Measurements from ENCODE around the gene TBX4. TPM values are rescaled to one million over a fixed set of nuclear protein-coding genes. Genes with fewer than 3 reads are reported as not detected.

The TBX4 gene
- polyA plus RNA-seq, 3 donors, result not detected

DNA sequence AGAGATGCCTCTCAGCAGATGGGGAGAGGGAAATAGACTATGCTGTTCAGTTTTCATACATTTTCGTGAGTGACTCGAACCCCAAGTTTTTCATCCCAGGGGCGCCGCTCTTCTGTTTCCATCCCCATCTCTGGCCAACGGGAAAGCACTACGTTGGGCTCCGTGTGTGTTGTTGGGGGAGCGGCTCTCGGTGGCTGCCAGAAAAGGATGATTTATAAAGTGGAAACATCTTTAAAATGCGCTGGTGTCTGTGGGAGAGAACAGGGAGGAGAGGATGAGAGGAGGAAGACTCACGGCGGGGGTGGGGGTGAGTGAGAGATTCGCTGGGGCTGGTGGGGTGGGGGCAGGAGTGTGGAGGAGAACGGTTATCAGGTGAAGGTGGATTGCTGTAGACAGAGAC lies 5.8 kb downstream of the TBX4 start:
- peaks cover 3 to 15% of the 10 kb centered on the region in 2 donors for H3K36me3 Mint-ChIP-seq
- TF ChIP-seq, protein P1, sequence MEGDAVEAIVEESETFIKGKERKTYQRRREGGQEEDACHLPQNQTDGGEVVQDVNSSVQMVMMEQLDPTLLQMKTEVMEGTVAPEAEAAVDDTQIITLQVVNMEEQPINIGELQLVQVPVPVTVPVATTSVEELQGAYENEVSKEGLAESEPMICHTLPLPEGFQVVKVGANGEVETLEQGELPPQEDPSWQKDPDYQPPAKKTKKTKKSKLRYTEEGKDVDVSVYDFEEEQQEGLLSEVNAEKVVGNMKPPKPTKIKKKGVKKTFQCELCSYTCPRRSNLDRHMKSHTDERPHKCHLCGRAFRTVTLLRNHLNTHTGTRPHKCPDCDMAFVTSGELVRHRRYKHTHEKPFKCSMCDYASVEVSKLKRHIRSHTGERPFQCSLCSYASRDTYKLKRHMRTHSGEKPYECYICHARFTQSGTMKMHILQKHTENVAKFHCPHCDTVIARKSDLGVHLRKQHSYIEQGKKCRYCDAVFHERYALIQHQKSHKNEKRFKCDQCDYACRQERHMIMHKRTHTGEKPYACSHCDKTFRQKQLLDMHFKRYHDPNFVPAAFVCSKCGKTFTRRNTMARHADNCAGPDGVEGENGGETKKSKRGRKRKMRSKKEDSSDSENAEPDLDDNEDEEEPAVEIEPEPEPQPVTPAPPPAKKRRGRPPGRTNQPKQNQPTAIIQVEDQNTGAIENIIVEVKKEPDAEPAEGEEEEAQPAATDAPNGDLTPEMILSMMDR (IDR thresholded peaks at IDR 0.05), result no peak
- Histone ChIP-seq H3K9me3 (replicated peaks in 1 of 2; ENCODE audit: control insufficient read depth in 1 of 2, insufficient read depth in 1 of 2, low read length in 2 of 2) (peaks cover 6 to 49% of the 10 kb centered on the region in 2 donors), H3K4me3 (replicated peaks in 1 of 3; ENCODE audit: low read depth in 2 of 3, low read length in 3 of 3) (no peak overlapping the region), H4K20me1 (ENCODE audit: insufficient read depth, low read length) (no peaks in the 10 kb centered on the region), H3K4me1 (ENCODE audit: control insufficient read depth in 1 of 2, insufficient read depth in 2 of 2, low read length in 2 of 2) (peaks cover 0 to 8% of the 10 kb centered on the region in 2 donors), H2AFZ (ENCODE audit: insufficient read depth, low read depth, low read length, poor library complexity, severe bottlenecking) (no peak overlapping the region), H3K27me3 (ENCODE audit: control insufficient read depth in 2 of 2, insufficient read depth in 2 of 2, low read length in 2 of 2) (peaks cover 86 to 99% of the 10 kb centered on the region in 2 donors), H3K79me2 (ENCODE audit: insufficient read depth, low read length) (no peaks in the 10 kb centered on the region), H3K4me2 (replicated peaks; ENCODE audit: extremely low read depth, low read length, poor library complexity, severe bottlenecking) (no peak overlapping the region), H3K9ac (ENCODE audit: insufficient read depth, low read length, poor library complexity, severe bottlenecking) (no peak overlapping the region), H3K27ac (ENCODE audit: low read depth in 1 of 2, low read length in 2 of 2) (no peak overlapping the region), H3K36me3 (replicated peaks in 1 of 2; ENCODE audit: control insufficient read depth in 1 of 2, insufficient read depth in 2 of 2, low read length in 2 of 2) (no peaks in the 10 kb centered on the region)
- no peak overlapping the region for H3K27ac Mint-ChIP-seq
- H3K27me3 Mint-ChIP-seq (ENCODE audit: low read depth in 3 of 3), result peaks cover 92 to 98% (median 96%) of the 10 kb centered on the region in 3 donors
- H3K9me3 Mint-ChIP-seq, result peaks cover 0 to 38% (median 16%) of the 10 kb centered on the region in 7 donors
- H3K4me3 Mint-ChIP-seq, result peak overlapping the region in 1 of 2 donors; percentile 79
- 5% methylated on average over 6 of the region's 14 CpGs for WGBS (ENCODE audit: insufficient coverage)
- no peak for DNase-seq
- intact Hi-C loops (cut with micrococcal nuclease), result no loop called here
- H3K4me1 Mint-ChIP-seq, result peaks cover 35% of the 10 kb centered on the region

DNA sequence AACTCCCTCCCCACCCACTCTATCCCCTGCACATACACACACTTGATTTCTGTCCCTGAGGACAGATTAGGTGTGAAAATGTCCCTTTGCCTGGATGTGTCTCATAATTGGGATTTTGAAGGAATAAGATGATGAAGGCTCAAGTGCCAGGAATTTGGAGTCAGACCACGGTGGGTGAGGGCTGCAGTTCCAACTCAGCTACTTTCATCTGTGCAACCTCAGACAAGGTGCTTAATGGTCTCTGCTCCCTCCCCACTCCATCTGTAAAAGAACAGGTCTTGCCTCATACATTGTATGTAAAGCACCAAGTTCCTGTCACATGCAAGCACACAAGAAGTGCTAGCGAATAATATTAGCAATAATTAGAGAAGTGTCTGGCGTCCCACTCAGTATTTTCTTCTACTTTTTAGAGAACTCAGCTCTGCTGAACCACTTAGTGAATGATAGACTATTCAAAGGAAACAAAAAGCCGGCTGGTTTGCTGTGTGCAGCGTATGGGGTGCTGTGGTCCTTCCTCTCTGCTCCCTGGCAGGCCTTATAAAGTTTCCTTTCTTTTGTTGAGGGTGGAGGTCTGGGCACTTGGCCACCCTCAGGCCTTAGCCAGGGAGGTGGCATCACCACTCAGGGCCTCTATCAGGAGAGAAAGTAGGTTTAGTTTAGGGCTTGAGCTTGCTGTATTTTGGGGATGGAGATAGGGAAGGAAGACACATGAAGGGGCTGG lies 6.4 kb downstream of the TBX4 start:
- TF ChIP-seq, protein P1 (IDR thresholded peaks at IDR 0.05), result no peak
- peaks cover 0 to 37% (median 16%) of the 10 kb centered on the region in 7 donors for H3K9me3 Mint-ChIP-seq
- no peak overlapping the region for H3K27ac Mint-ChIP-seq
- H3K9me3 ChIP-seq (replicated peaks in 1 of 2; ENCODE audit: control insufficient read depth in 1 of 2, insufficient read depth in 1 of 2, low read length in 2 of 2), result peaks cover 6 to 49% of the 10 kb centered on the region in 2 donors
- no peak overlapping the region for H3K4me2 ChIP-seq (replicated peaks; ENCODE audit: extremely low read depth, low read length, poor library complexity, severe bottlenecking)
- H3K27me3 ChIP-seq (ENCODE audit: control insufficient read depth in 2 of 2, insufficient read depth in 2 of 2, low read length in 2 of 2), result peaks cover 85 to 99% of the 10 kb centered on the region in 2 donors
- H3K4me1 ChIP-seq (ENCODE audit: control insufficient read depth in 1 of 2, insufficient read depth in 2 of 2, low read length in 2 of 2), result peaks cover 0 to 8% of the 10 kb centered on the region in 2 donors
- H3K4me3 ChIP-seq (replicated peaks in 1 of 3; ENCODE audit: low read depth in 2 of 3, low read length in 3 of 3), result no peak overlapping the region
- H3K9ac ChIP-seq (ENCODE audit: insufficient read depth, low read length, poor library complexity, severe bottlenecking), result no peak overlapping the region
- H3K36me3 ChIP-seq (replicated peaks in 1 of 2; ENCODE audit: control insufficient read depth in 1 of 2, insufficient read depth in 2 of 2, low read length in 2 of 2), result no peaks in the 10 kb centered on the region
- no peak for DNase-seq
- no peaks in the 10 kb centered on the region for H4K20me1 ChIP-seq (ENCODE audit: insufficient read depth, low read length)
- H3K4me3 Mint-ChIP-seq, result peak overlapping the region in 1 of 2 donors; percentile 79
- H3K4me1 Mint-ChIP-seq, result peaks cover 35% of the 10 kb centered on the region
- intact Hi-C loops (cut with micrococcal nuclease), result no loop called here
- H3K36me3 Mint-ChIP-seq, result peaks cover 3 to 15% of the 10 kb centered on the region in 2 donors
- no peak overlapping the region for H3K27ac ChIP-seq (ENCODE audit: low read depth in 1 of 2, low read length in 2 of 2)
- no CpG with 5 or more reads among the region's 5 CpGs for WGBS (ENCODE audit: insufficient coverage)
- H3K79me2 ChIP-seq (ENCODE audit: insufficient read depth, low read length), result no peaks in the 10 kb centered on the region
- H2AFZ ChIP-seq (ENCODE audit: insufficient read depth, low read depth, low read length, poor library complexity, severe bottlenecking), result no peak overlapping the region
- peaks cover 91 to 99% (median 95%) of the 10 kb centered on the region in 3 donors for H3K27me3 Mint-ChIP-seq (ENCODE audit: low read depth in 3 of 3)
